Pancreas (tissue), 10 donors: Measurements from ENCODE around the gene HOXD8. TPM values are rescaled to one million over a fixed set of nuclear protein-coding genes. Genes with fewer than 3 reads are reported as not detected.

Experiments
- ATAC-seq, 4 donors: fragments of 200-7000 bp; cut with Tn5 transposase; one replicate each; pipeline versions ENCODE4 v1.8.0 to v1.9.1; 2020; ENCODE audit warnings: mild to moderate bottlenecking in 4 of 4, moderate library complexity in 4 of 4
- DNase-seq, 6 donors: peaks; one replicate each; pipeline ENCODE4 v3.0.0-alpha.2; 2020
- FAIRE-seq: peaks from 2 replicates; lab custom pipeline; 2012; peaks lifted over from hg19 to GRCh38; lab: Jason Lieb, UNC
- H3K27ac ChIP-seq, 4 donors: fragments of 200-600 bp; sonication (generic); 1 replicate in 3 of 4; 2 replicates in 1 of 4; pipeline versions ENCODE4 v1.5.0 to v1.8.0; 2020
- H3K27me3 ChIP-seq, 4 donors: fragments of 200-600 bp; one replicate each; pipeline ENCODE4 v1.8.0; 2021
- H3K36me3 ChIP-seq, 3 donors: fragments of 200-600 bp; sonication (generic) in 1 of 3; one replicate each; pipeline versions ENCODE4 v1.5.0 to v1.8.0; 2020 to 2021
- H3K4me1 ChIP-seq, 3 donors: fragments of 200-600 bp; one replicate each; pipeline ENCODE4 v1.8.0; 2021
- H3K4me3 ChIP-seq, 4 donors: fragments of 200-600 bp; sonication (generic) in 2 of 4; one replicate each; pipeline versions ENCODE4 v1.5.0 to v1.8.0; 2020 to 2021
- H3K9me3 ChIP-seq, 4 donors: fragments of 200-600 bp; one replicate each; pipeline ENCODE4 v1.8.0; 2021
- whole genome bisulfite sequencing, 2 donors: extraction: QIAGEN DNeasy Blood & Tissue Kit; methylation state at CpG; one replicate each; pipeline ENCODE4 v1.1.7; 2013; 5-methylcytosine and 5-hydroxymethylcytosine counted together
- intact Hi-C, 3 donors: fragments of 100-400 bp; cut with DNase I; formaldehyde crosslinking; loops; one replicate each; pipeline versions ENCODE4 v1.11.1 to v1.14.2; 2022
- microRNA-seq, 2 donors: library from miRNA; unstranded; fragments of <30 nt; microRNA quantifications; one replicate each; pipeline versions ENCODE4 to v1.1.0, GENCODE V29; 2019 to 2020
- polyA plus RNA-seq, 2 donors: library from polyadenylated mRNA; stranded (reverse); fragments of 200-250 nt; gene quantifications; one replicate each; pipeline ENCODE4 v1.2.3, GENCODE V29; 2013
- total RNA-seq, 6 donors: library from RNA; stranded (reverse); fragmentation: NEBNext Ultra II Directional in 4 of 6; extraction: Animal tissue kit (Norgen Biotek cat#: 25700) in 4 of 6; gene quantifications; one replicate each; pipeline versions ENCODE4 v1.2.1 to v1.2.4, GENCODE V29; 2021 to 2023
- TF ChIP-seq, protein P1 (sequence below), 4 donors: fragments of 200-600 bp; sonication (generic) in 3 of 4; IDR thresholded peaks; one replicate each; pipeline versions ENCODE4 v1.5.0 to v1.8.0; 2021; ENCODE audit warnings: antibody characterized with exemption in 4 of 4
- donor health status: healthy with polysubstance abuse.
- donor health status: DM: no; HTN: no; CAD: no; lungs with moderate emphysema.
- donor health status: DM: no; HTN: no; CAD: no.
- donor health status: control.
- donor health status: control.
- donor health status: Bipolar disorder and iron deficiency.
- donor health status: DM: yes; HTN: yes; CAD: no.
- donor health status: DM: no; HTN: no; CAD: no.
- donor health status: DM: no; HTN: no; CAD: no.
- donor health status: DM: yes; HTN: yes; CAD: no.

Gene HOXD8
- total and polyA plus RNA-seq, 8 donors, result 0.19 to 1.5 (median 0.62) TPM

GRCh38 chr2:176178757-176179295, 49.3 kb downstream of the HOXD8 start:
- Histone ChIP-seq H3K36me3 (no peaks in the 10 kb centered on the region), H3K4me3 (peak overlapping the region in 1 of 4 donors; percentile 35), H3K27me3 (peaks cover 0 to 49% (median 8%) of the 10 kb centered on the region in 4 donors), H3K4me1 (peaks cover 0 to 3% (median 0%) of the 10 kb centered on the region in 3 donors), H3K9me3 (no peaks in the 10 kb centered on the region), H3K27ac (no peak overlapping the region)
- no peak for ATAC-seq
- FAIRE-seq, result no peak
- 19 to 20% methylated on average over 7 of the region's 7 CpGs for WGBS, 2 donors
- TF ChIP-seq, protein P1, sequence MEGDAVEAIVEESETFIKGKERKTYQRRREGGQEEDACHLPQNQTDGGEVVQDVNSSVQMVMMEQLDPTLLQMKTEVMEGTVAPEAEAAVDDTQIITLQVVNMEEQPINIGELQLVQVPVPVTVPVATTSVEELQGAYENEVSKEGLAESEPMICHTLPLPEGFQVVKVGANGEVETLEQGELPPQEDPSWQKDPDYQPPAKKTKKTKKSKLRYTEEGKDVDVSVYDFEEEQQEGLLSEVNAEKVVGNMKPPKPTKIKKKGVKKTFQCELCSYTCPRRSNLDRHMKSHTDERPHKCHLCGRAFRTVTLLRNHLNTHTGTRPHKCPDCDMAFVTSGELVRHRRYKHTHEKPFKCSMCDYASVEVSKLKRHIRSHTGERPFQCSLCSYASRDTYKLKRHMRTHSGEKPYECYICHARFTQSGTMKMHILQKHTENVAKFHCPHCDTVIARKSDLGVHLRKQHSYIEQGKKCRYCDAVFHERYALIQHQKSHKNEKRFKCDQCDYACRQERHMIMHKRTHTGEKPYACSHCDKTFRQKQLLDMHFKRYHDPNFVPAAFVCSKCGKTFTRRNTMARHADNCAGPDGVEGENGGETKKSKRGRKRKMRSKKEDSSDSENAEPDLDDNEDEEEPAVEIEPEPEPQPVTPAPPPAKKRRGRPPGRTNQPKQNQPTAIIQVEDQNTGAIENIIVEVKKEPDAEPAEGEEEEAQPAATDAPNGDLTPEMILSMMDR (IDR thresholded peaks at IDR 0.05), result no peak
- intact Hi-C loops, result no loop called here
- DNase-seq, result no peak

DNA sequence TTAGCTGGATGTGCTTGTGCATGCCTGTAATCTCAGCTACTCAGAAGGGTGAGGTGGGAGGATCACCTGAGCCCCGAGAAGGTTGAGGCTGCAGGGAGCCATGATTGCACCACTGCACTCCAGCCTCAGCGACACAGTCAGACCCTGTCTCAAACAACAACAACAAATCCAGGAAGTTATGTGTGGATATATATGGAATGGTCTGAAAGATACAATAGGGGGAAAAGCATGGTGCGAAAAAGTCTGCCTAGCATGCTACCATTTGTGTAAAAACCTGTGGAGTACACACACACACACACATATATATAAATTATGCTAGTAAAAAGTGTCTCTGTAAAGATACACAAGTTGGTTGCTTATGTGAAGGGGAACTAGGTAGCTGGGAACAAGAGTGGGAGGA, 52.0 kb downstream of the HOXD8 start:
- ATAC-seq (no peak), DNase-seq (no peak), FAIRE-seq (no peak)
- intact Hi-C loops, result no loop called here
- H3K36me3 ChIP-seq, result no peaks in the 10 kb centered on the region
- TF ChIP-seq, protein P1 (IDR thresholded peaks at IDR 0.05), result no peak
- H3K27ac ChIP-seq, result no peak overlapping the region
- H3K4me3 ChIP-seq, result no peak overlapping the region
- no peaks in the 10 kb centered on the region for H3K4me1 ChIP-seq
- H3K9me3 ChIP-seq, result no peaks in the 10 kb centered on the region
- H3K27me3 ChIP-seq, result peaks cover 0 to 45% (median 5%) of the 10 kb centered on the region in 4 donors
- 75 to 76% methylated on average over 3 of the region's 3 CpGs for WGBS, 2 donors

Small RNAs within 50 kb of the gene (microRNA-seq; reads per million reads assigned to microRNA genes)
- 2,987 to 3,047 reads per million in 2 donors for gene MIR10B

Other genes with a start within 250 kb of the HOXD8 start
- 10 to 100 TPM in 3 of 6 donors, 1 to 10 TPM in 3; 7.0 to 14.8 (median 9.7) TPM for gene LNPK, start 127.4 kb upstream of the HOXD8 start, total RNA-seq
- gene LNPK, start 127.4 kb upstream of the HOXD8 start, polyA plus RNA-seq, result 1 to 10 TPM; 1.3 to 3.2 TPM
- gene EVX2, start 45.7 kb upstream of the HOXD8 start, total RNA-seq, result not detected
- gene EVX2, start 45.7 kb upstream of the HOXD8 start, polyA plus RNA-seq, result under 1 TPM in 1 of 2 donors, not detected in 1; 0.02 TPM
- gene HOXD13, start 37.0 kb upstream of the HOXD8 start, total RNA-seq, result not detected
- gene HOXD13, start 37.0 kb upstream of the HOXD8 start, polyA plus RNA-seq, result not detected
- not detected for gene HOXD12, start 29.9 kb upstream of the HOXD8 start, total RNA-seq
- gene HOXD12, start 29.9 kb upstream of the HOXD8 start, polyA plus RNA-seq, result not detected
- not detected for gene HOXD11, start 22.4 kb upstream of the HOXD8 start, total RNA-seq
- not detected for gene HOXD11, start 22.4 kb upstream of the HOXD8 start, polyA plus RNA-seq
- not detected for gene HOXD10, start 12.9 kb upstream of the HOXD8 start, total RNA-seq
- gene HOXD10, start 12.9 kb upstream of the HOXD8 start, polyA plus RNA-seq, result not detected
- gene HOXD9, start 7.0 kb upstream of the HOXD8 start, total RNA-seq, result under 1 TPM in 4 of 6 donors, not detected in 2; 0.12 to 0.47 (median 0.20) TPM
- 1 to 10 TPM in 1 of 2 donors, under 1 TPM in 1; 0.49 to 1.1 TPM for gene HOXD9, start 7.0 kb upstream of the HOXD8 start, polyA plus RNA-seq
- under 1 TPM in 4 of 6 donors, not detected in 2; 0.13 to 0.31 (median 0.27) TPM for gene HOXD4, start 21.8 kb downstream of the HOXD8 start, total RNA-seq
- 1 to 10 TPM; 1.0 to 1.8 TPM for gene HOXD4, start 21.8 kb downstream of the HOXD8 start, polyA plus RNA-seq
- gene HOXD3, start 27.6 kb downstream of the HOXD8 start, total RNA-seq, result under 1 TPM in 5 of 6 donors, not detected in 1; 0.23 to 0.38 (median 0.25) TPM
- under 1 TPM; 0.19 to 0.68 TPM for gene HOXD3, start 27.6 kb downstream of the HOXD8 start, polyA plus RNA-seq
- gene HOXD1, start 59.0 kb downstream of the HOXD8 start, total RNA-seq, result under 1 TPM; 0.08 to 0.29 (median 0.18) TPM
- under 1 TPM; 0.19 to 0.28 TPM for gene HOXD1, start 59.0 kb downstream of the HOXD8 start, polyA plus RNA-seq
- gene MTX2, start 139.7 kb downstream of the HOXD8 start, total RNA-seq, result 10 to 100 TPM in 3 of 6 donors, 1 to 10 TPM in 3; 8.1 to 12.1 (median 9.8) TPM
- 10 to 100 TPM; 24.9 to 28.3 TPM for gene MTX2, start 139.7 kb downstream of the HOXD8 start, polyA plus RNA-seq